ENCODE results near the gene SLC25A23. TPM values are rescaled to one million over a fixed set of nuclear protein-coding genes. Genes with fewer than 3 reads are reported as not detected.
"Not testable (repeated sequence)": the region's sequence is repeated elsewhere in the genome, so short reads cannot be mapped to it uniquely, and the experiment has no call there.

The SLC25A23 gene
- 10 to 100 TPM; 24.6 to 26.3 TPM for total RNA-seq

DNA sequence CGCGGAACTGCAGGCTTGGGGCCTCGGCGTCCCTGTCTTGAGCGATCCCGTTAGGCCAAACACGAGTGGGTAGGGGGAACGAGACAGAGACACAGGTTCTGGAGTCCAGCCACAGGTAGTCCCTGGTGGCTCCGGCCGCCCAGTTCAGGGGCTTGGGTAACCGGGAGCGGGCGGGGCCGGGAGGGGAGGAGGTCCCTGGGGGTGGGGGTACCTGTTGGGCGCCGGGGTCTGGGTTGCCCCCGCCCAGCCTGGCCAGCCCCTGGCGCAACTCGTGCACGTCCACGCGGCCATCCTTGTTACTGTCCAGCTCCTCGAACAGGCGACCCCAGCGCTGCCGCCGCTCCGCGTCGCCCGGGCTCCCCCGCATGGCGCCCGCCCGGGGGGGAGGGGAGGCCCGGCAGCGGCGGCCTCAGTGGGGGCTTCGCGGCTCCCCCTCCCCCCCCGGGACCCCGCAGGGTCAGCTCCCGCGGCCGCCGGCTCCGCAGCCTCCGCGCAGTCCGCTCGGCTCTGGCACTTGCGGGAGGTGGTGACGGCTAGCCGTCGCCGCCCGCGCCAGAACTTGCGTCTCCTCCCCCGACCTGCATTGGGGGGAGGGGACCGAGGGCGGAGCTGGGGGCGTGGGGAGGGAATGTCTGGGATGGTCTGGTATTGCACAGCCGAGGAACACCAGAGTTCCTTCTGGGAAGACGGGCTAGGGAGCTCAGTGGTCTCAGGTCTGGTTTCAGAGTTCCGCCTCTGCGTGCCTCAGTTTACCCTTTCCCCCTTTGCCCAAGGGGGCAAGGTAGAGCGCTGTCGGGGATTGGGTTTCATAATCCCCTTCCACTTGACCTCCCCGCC, at the start of gene SLC25A23:
Gene SLC25A23, minus strand, starts transcription at position 531 of the 837 bp plus-strand sequence. Its CDS starts 164 bp downstream, at position 367.
- peak within 1 kb of the TSS; percentile 94 to 96 for H3K4me3 Mint-ChIP-seq
- ATAC-seq (replicated peaks in 1 of 2) = peak; percentile 20 to 38
- peaks cover 0 to 2% of the 10 kb centered on the region in 2 donors for H3K9me3 Mint-ChIP-seq
- peak; percentile 66 to 69 for DNase-seq
- H3K27me3 Mint-ChIP-seq (ENCODE audit: low read depth) = no peaks in the 10 kb centered on the region
- H3K4me1 Mint-ChIP-seq (ENCODE audit: low read depth) = peaks cover 18% of the 10 kb centered on the region
- peaks cover 4 to 18% of the 10 kb centered on the region in 2 donors for H3K36me3 Mint-ChIP-seq (ENCODE audit: insufficient read depth in 2 of 2)
- H3K27ac Mint-ChIP-seq = peak within 1 kb of the TSS; percentile 53

GRCh38 chr19:6508028-6508771, 48.6 kb upstream of the SLC25A23 start:
- not testable (repeated sequence) for H3K4me3 Mint-ChIP-seq; H3K9me3 Mint-ChIP-seq; DNase-seq; H3K4me1 Mint-ChIP-seq (ENCODE audit: low read depth); H3K27ac Mint-ChIP-seq; ATAC-seq (replicated peaks in 1 of 2); H3K36me3 Mint-ChIP-seq (ENCODE audit: insufficient read depth in 2 of 2); H3K27me3 Mint-ChIP-seq (ENCODE audit: low read depth)

- Mint-ChIP-seq H3K27me3 (ENCODE audit: low read depth) (peaks cover 14% of the 10 kb centered on the region), H3K9me3 (no peaks in the 10 kb centered on the region), H3K4me1 (ENCODE audit: low read depth) (peaks cover 22% of the 10 kb centered on the region), H3K36me3 (ENCODE audit: insufficient read depth in 2 of 2) (no peaks in the 10 kb centered on the region), H3K27ac (no peak overlapping the region), H3K4me3 (peak overlapping the region; percentile 40 to 93)
- DNase-seq (no peak), ATAC-seq (replicated peaks in 1 of 2) (no peak)
Observed at GRCh38 chr19:6503407-6504201, 44.0 kb upstream of the SLC25A23 start.

DNA sequence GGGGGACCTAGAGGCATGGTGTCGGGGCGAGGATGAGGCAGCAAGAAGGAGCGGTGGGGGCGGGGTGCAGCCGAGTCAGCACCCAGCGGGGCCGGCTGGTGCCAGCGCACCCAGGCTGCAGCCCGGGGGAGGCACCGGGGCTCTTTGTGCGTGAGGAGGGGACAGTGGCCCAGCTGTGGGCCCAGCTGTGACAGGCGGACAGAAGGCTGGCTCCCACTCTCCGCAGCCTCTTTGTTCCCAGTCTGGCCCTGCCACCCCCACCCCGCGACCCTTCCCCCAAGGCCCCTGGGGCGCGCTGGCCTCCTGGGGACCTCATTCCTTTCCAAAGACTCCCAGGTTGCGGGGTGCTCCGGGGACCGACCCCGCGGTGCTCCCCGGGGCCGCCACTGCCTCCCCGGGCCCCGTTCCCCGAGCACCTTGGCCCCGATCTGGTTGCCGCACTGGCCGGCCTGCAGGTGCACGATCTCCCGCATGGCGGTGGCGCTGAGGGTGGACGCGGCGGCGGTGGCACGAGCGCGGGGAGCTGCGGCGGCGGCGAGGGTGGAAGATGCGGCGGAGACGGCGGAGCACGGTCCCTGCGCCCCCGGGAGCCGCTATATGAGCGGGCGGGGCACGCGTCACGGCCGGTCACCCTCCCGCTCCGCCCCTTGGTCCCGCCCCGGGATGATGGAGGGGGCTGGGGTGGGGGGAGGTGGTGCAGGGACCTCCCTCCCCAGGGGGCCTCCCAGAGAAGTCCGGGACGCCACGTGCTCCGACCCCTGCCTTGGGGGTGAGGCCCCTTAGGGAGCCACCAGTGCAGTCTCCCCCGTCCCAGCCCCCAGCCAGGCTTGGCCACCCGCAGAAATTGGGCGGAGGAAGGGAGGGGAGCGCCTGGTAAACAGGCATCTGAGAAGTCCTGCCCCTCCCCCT, 42.4 kb upstream of the SLC25A23 start, which contains the start of gene TUBB4A:
Gene TUBB4A, minus strand, starts transcription at position 570 of the 909 bp plus-strand sequence. Its CDS starts 97 bp downstream, at position 473.
- Mint-ChIP-seq H3K27ac (no peak within 1 kb of the TSS), H3K9me3 (no peaks in the 10 kb centered on the region), H3K4me3 (peak within 1 kb of the TSS; percentile 68 to 93), H3K4me1 (ENCODE audit: low read depth) (peaks cover 22% of the 10 kb centered on the region), H3K36me3 (ENCODE audit: insufficient read depth in 2 of 2) (no peaks in the 10 kb centered on the region), H3K27me3 (ENCODE audit: low read depth) (peaks cover 14% of the 10 kb centered on the region)
- DNase-seq = peak; percentile 58 to 67
- ATAC-seq (replicated peaks in 1 of 2) = peak; percentile 76 to 83

GRCh38 chr19:6500837-6501739, 41.5 kb upstream of the SLC25A23 start:
- no peaks in the 10 kb centered on the region for H3K36me3 Mint-ChIP-seq (ENCODE audit: insufficient read depth in 2 of 2)
- H3K9me3 Mint-ChIP-seq = no peaks in the 10 kb centered on the region
- no peak for ATAC-seq (replicated peaks in 1 of 2)
- H3K27me3 Mint-ChIP-seq (ENCODE audit: low read depth) = peaks cover 14% of the 10 kb centered on the region
- H3K4me3 Mint-ChIP-seq = peak overlapping the region; percentile 68 to 93
- peaks cover 22% of the 10 kb centered on the region for H3K4me1 Mint-ChIP-seq (ENCODE audit: low read depth)
- no peak for DNase-seq
- H3K27ac Mint-ChIP-seq = no peak overlapping the region

DNA sequence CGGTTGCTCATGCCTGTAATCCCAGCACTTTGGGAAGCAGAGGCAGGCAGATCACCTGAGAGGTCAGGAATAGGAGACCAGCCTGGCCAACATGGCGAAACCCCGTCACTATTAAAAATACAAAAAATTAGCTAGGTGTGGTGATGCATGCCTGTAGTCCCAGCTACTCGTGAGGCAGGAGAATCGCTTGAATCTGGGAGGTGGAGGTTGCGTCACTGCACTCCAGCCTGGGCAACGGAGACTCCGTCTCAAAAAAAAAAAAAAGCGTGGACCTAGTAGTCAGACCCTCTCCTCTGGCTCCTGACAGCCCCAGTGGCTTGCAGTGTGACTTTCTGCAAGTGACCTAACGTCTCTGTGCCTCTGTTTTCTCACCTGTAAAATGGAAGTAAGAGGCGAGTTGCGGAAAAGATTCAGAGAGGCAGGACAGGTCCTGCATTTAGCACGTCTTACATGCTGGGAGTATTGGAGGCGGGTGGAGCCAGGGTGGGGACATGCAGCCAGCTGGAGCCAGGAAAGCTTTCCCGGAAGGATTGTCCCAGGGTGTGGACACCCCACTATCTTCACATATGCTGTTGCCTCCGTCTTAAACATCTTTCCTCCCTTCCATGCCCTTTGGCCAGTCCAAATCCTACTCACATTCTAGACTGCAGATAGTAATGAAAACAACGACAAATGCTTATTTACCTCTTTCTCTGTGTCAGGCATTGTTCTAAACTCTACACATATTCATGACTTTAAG, 39.6 kb upstream of the SLC25A23 start:
- Mint-ChIP-seq H3K4me1 (ENCODE audit: low read depth) (peaks cover 13% of the 10 kb centered on the region), H3K36me3 (ENCODE audit: insufficient read depth in 2 of 2) (no peaks in the 10 kb centered on the region), H3K27me3 (ENCODE audit: low read depth) (peaks cover 14% of the 10 kb centered on the region)

DNA sequence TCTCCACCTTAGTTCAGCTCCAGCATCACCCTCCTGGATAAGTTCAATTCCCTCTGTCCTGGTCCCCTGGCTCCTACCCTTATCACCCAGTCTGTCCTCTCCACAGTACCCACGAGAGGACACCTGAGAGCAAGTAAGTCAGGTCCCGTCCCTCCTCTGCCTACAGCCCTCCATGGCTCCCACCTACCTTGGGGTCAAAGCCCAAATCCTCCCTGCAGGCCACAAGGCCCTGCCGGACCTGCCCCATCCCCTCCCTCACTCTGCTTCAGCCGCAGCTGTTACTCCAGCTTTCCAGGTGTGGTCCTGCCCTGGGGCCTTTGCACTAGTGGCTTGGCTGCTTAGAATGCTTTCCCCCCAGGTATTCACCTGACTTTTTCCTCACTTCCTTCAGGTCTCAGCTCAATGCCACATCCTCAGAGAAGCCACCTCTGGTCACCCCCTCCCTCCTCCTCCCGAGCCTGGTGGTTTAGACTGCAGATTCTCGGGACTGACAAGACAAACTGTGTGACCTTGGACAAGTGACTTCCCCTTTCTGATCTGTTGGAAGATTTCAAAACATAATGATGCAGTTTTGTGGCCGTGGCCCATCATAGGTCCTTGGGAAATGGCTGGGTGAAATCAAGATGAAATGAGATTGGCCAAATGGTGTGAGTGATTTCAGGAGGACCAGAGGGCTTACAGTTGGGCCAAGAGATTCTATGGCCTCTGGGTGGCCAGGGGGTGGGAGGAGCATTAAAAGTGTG, 38.9 kb upstream of the SLC25A23 start:
- H3K27ac Mint-ChIP-seq = no peak overlapping the region
- no peak for ATAC-seq (replicated peaks in 1 of 2)
- peaks cover 13% of the 10 kb centered on the region for H3K4me1 Mint-ChIP-seq (ENCODE audit: low read depth)
- H3K36me3 Mint-ChIP-seq (ENCODE audit: insufficient read depth in 2 of 2) = no peaks in the 10 kb centered on the region
- no peak for DNase-seq
- no peak overlapping the region for H3K4me3 Mint-ChIP-seq
- no peaks in the 10 kb centered on the region for H3K9me3 Mint-ChIP-seq
- H3K27me3 Mint-ChIP-seq (ENCODE audit: low read depth) = peaks cover 10% of the 10 kb centered on the region

More for the DNA sequence above, 39.6 kb upstream of the SLC25A23 start:
- H3K4me3 Mint-ChIP-seq = no peak overlapping the region
- ATAC-seq (replicated peaks in 1 of 2) (no peak), DNase-seq (no peak)
- H3K9me3 Mint-ChIP-seq = no peaks in the 10 kb centered on the region
- no peak overlapping the region for H3K27ac Mint-ChIP-seq

DNA sequence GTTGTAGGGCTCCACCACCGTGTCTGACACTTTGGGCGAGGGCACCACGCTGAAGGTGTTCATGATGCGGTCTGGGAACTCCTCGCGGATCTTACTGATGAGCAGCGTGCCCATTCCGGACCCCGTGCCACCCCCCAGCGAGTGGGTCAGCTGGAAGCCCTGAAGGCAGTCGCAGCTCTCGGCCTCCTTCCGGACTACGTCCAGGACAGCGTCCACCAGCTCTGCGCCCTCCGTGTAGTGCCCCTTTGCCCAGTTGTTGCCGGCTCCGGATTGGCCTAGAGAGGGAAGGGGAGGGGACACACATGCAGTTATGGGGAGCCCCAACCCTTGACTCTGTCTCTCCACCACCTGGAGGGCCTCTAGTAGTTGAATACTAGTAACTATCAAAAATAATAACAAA, 36.4 kb upstream of the SLC25A23 start:
- H3K4me3 Mint-ChIP-seq = no peak overlapping the region
- ATAC-seq (replicated peaks in 1 of 2) (no peak), DNase-seq (no peak)
- H3K36me3 Mint-ChIP-seq (ENCODE audit: insufficient read depth in 2 of 2) = peaks cover 4 to 5% of the 10 kb centered on the region in 2 donors
- peaks cover 14% of the 10 kb centered on the region for H3K4me1 Mint-ChIP-seq (ENCODE audit: low read depth)
- peaks cover under 1% of the 10 kb centered on the region for H3K27me3 Mint-ChIP-seq (ENCODE audit: low read depth)
- no peak overlapping the region for H3K27ac Mint-ChIP-seq
- peaks cover 2 to 3% of the 10 kb centered on the region in 2 donors for H3K9me3 Mint-ChIP-seq

- Mint-ChIP-seq H3K4me1 (ENCODE audit: low read depth) (peaks cover 21% of the 10 kb centered on the region), H3K27ac (no peak overlapping the region), H3K27me3 (ENCODE audit: low read depth) (no peaks in the 10 kb centered on the region), H3K36me3 (ENCODE audit: insufficient read depth in 2 of 2) (peaks cover 4 to 5% of the 10 kb centered on the region in 2 donors), H3K4me3 (no peak overlapping the region), H3K9me3 (peaks cover 2 to 3% of the 10 kb centered on the region in 2 donors)
- DNase-seq (no peak), ATAC-seq (replicated peaks in 1 of 2) (no peak)
Observed at GRCh38 chr19:6494438-6495036, 34.9 kb upstream of the SLC25A23 start.
